Common myeloid progenitor, CD34-positive (primary cell): ENCODE measurements around the gene TMEM109.

ENCODE experiments used
- CTCF ChIA-PET: fragments of 350-600 bp; sonication (Branson Sonifier 250); formaldehyde crosslinking; loops from one replicate; lab custom pipeline; 2021; ENCODE audit warnings: antibody characterized with exemption; lab: Charles Lee
- POLR2A ChIA-PET: fragments of 350-600 bp; sonication (Branson Sonifier 250); formaldehyde crosslinking; loops from one replicate; lab custom pipeline; 2021; ENCODE audit warnings: antibody characterized with exemption; lab: Charles Lee
- DNase-seq, 3 donors: peaks; one replicate each; pipeline versions ENCODE4 v3.0.0 to v3.0.0-alpha.2; 2013
- H3K27ac ChIP-seq, 2 experiments: 1 replicate in 1 of 2; 2 replicates in 1 of 2; pipeline ENCODE4 v1.7.0; 2013; ENCODE audit warnings: inconsistent platforms in 2 of 2, low read length in 2 of 2, mild to moderate bottlenecking in 2 of 2, low read depth in 1 of 2, moderate library complexity in 1 of 2; ENCODE audit not compliant: severe bottlenecking in 2 of 2, insufficient read depth in 1 of 2, poor library complexity in 1 of 2
- H3K27me3 ChIP-seq, 5 experiments: replicated peaks in 2 of 5; 1 replicate in 3 of 5; 2 replicates in 2 of 5; pipeline versions ENCODE4 v1.6.1 to v1.7.0; 2013; ENCODE audit warnings: low read length in 4 of 5, mild to moderate bottlenecking in 2 of 5, moderate library complexity in 2 of 5, inconsistent platforms in 1 of 5; ENCODE audit not compliant: insufficient read depth in 5 of 5, control insufficient read depth in 4 of 5
- H3K36me3 ChIP-seq, 4 experiments: 1 replicate in 2 of 4; 2 replicates in 2 of 4; pipeline versions ENCODE4 v1.6.1 to v1.7.0; 2013; ENCODE audit warnings: low read length in 3 of 4, control low read depth in 1 of 4, mild to moderate bottlenecking in 1 of 4; ENCODE audit not compliant: control insufficient read depth in 4 of 4, insufficient read depth in 4 of 4
- H3K4me1 ChIP-seq, 4 experiments: 1 replicate in 3 of 4; 2 replicates in 1 of 4; pipeline versions ENCODE4 v1.6.1 to v1.7.1; 2013; ENCODE audit warnings: low read length in 3 of 4, mild to moderate bottlenecking in 3 of 4, control low read depth in 1 of 4, inconsistent platforms in 1 of 4, moderate library complexity in 1 of 4; ENCODE audit not compliant: control insufficient read depth in 4 of 4, insufficient read depth in 4 of 4; ENCODE audit errors: control extremely low read depth in 1 of 4
- H3K4me3 ChIP-seq, 7 experiments: 1 replicate in 4 of 7; 2 replicates in 3 of 7; pipeline versions ENCODE4 v1.5.1 to v1.7.0; 2013; ENCODE audit warnings: mild to moderate bottlenecking in 7 of 7, low read length in 6 of 7, moderate library complexity in 6 of 7, inconsistent platforms in 2 of 7, low read depth in 2 of 7, control low read depth in 1 of 7; ENCODE audit not compliant: insufficient read depth in 4 of 7, control insufficient read depth in 1 of 7; ENCODE audit errors: extremely low read depth in 1 of 7
- H3K9me3 ChIP-seq, 5 experiments: 1 replicate in 4 of 5; 2 replicates in 1 of 5; pipeline versions ENCODE4 v1.6.1 to v1.7.1; 2013; ENCODE audit warnings: low read length in 4 of 5, mild to moderate bottlenecking in 2 of 5, inconsistent platforms in 1 of 5, low read depth in 1 of 5, moderate library complexity in 1 of 5; ENCODE audit not compliant: control insufficient read depth in 4 of 5, insufficient read depth in 2 of 5; ENCODE audit errors: control extremely low read depth in 1 of 5
- WGBS: methylation state at CpG from one replicate; pipeline ENCODE4 v1.1.5; 2013; ENCODE audit not compliant: insufficient coverage; 5-methylcytosine and 5-hydroxymethylcytosine counted together

The TMEM109 gene

DNA sequence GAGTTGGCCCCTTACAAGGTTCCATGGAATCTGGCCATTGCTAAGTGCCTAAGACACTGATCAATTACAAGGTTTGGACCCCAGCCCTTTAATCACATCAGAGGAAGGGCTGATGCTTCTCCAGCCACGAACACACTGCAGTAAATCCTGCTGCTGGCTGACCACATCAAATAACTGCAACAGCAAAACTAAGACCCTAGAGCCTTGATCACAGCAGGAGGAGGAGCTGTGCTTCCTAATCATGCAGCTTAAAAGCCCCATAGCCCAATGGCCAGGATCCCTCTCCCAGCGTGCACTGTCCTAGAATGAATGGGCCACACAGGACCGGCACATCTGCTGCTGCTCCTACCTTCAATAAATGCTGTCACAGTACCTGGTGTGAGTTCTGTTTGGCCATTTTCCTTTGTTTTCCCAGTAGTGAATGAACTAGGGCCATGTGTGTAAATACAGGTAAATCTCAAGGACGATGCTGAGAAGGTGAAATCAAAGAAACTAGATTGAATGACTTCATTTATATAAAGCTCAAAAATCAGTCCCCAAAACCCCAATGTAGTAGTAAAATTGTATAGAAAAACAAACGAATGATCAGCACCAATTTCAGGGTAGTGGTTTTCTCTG is 33.9 kb upstream of the TMEM109 start:
- Histone ChIP-seq H3K27me3 (no peaks in the 10 kb centered on the region), H3K4me1 (no peaks in the 10 kb centered on the region), H3K4me3 (no peak overlapping the region), H3K27ac (no peak overlapping the region), H3K9me3 (no peaks in the 10 kb centered on the region), H3K36me3 (peaks cover 0 to 12% (median 3%) of the 10 kb centered on the region in 4 experiments)
- no peak for DNase-seq
- POLR2A ChIA-PET, result no interaction called here
- WGBS, result 87% methylated on average over 3 of the region's 5 CpGs
- CTCF ChIA-PET, result interaction anchor here (14.2 kb wide), 1 partner anchor 51 kb away, joined by 422 read pairs; no protein-coding TSS in a partner anchor

DNA sequence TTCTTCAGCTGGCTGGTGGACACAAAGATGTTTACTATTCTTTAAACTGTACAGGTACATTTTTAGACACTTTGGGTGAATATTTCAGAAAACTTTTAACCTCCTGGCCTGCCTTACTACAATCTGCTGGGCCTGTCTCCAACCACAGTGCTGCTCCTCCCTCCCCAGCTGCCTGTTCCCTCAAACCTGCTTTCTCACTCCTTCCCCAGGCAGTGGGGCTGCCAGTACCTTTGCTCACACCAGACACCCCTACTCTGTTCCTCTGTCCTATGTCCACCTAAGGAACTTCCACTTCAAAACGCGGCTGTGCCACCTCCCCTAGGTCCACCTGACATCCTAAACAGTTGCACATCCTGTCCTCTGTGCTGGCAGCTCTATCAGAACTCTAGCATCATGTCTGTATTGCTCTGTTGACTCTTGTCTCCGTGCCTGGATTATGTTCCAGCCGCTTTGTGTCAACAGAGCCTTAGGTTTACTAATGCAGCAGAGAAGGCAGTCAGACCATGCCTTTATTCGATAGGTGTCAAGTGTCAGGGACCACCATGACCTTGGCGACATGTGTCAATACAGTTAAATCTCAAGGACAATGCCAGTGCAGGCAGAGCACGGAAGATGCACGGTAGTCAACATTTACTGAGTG is 33.2 kb upstream of the TMEM109 start:
- no peak for DNase-seq
- CTCF ChIA-PET, result interaction anchor here (14.2 kb wide), 1 partner anchor 52 kb away, joined by 422 read pairs; no protein-coding TSS in a partner anchor
- POLR2A ChIA-PET, result no interaction called here

DNA sequence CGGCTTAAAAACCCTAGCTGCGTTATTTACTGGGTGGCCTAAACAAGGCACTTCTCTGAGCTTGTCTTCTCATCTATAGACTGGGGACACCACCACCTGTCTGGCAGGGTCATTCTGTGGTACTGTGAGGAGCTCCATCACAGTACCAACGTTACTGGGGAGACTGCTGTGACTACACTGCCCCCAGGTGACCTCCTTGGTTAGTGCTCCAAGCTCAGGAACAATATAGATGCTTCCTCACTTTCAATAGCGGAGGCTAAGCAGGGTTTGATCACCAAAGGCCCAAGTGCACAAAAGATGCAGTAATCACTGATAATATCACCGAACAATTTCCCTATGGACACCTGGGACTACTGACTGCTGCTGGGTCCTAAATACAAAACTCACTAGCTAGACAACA is 26.4 kb upstream of the TMEM109 start:
- no peaks in the 10 kb centered on the region for H3K9me3 ChIP-seq
- peaks cover 0 to 31% (median 18%) of the 10 kb centered on the region in 4 experiments for H3K4me1 ChIP-seq
- ChIA-PET CTCF (interaction anchor here (0.7 to 14.2 kb wide), 26 partner anchors 11 to 134 kb away, joined by 3 to 422 read pairs (median 6); partner anchors contain the start of genes PRPF19, PTGDR2 and ZP1), POLR2A (interaction anchor here (1.2 kb wide), 1 partner anchor 57 kb away, joined by 7 read pairs; no protein-coding TSS in a partner anchor)
- H3K36me3 ChIP-seq, result peaks cover 0 to 30% (median 2%) of the 10 kb centered on the region in 4 experiments
- H3K27me3 ChIP-seq, result no peaks in the 10 kb centered on the region
- H3K27ac ChIP-seq, result no peak overlapping the region
- WGBS, result 55% methylated on average over 5 of the region's 5 CpGs
- DNase-seq, result peak; percentile 70 to 84 (median 81)
- H3K4me3 ChIP-seq, result no peak overlapping the region

More for the DNA sequence above, 33.2 kb upstream of the TMEM109 start:
- H3K27me3 ChIP-seq, result no peaks in the 10 kb centered on the region
- 96% methylated on average over 8 of the region's 8 CpGs for WGBS
- no peak overlapping the region for H3K27ac ChIP-seq
- H3K4me1 ChIP-seq, result no peaks in the 10 kb centered on the region
- H3K36me3 ChIP-seq, result peaks cover 0 to 8% (median 3%) of the 10 kb centered on the region in 4 experiments
- no peak overlapping the region for H3K4me3 ChIP-seq
- no peaks in the 10 kb centered on the region for H3K9me3 ChIP-seq

DNA sequence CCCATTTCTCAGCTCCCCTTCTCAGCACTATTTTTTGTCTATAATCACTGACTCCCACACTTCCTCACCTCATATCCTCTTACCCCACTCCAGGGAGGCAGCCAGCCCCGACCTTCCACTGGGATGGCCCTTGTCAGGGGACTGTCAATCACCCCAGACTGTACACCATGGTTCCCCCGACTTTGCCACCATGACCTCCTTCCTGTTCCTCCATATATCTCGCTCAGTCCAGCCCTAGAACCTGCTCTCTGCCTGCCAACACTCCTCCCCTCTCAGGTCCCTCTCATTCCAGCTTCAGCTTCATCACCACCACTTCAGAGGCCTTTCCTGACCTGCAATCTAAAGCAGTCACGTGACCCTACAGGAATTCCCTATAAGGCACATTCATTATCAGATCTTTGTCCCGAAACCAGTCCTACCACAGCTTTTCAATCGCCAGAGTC is 24.1 kb upstream of the TMEM109 start:
- peaks cover 0 to 34% (median 18%) of the 10 kb centered on the region in 4 experiments for H3K4me1 ChIP-seq
- H3K27me3 ChIP-seq, result no peaks in the 10 kb centered on the region
- POLR2A ChIA-PET, result no interaction called here
- DNase-seq, result peak in 1 of 3 donors; percentile 14
- H3K4me3 ChIP-seq, result no peak overlapping the region
- no peaks in the 10 kb centered on the region for H3K9me3 ChIP-seq
- H3K27ac ChIP-seq, result peak overlapping the region; percentile 20 to 23
- CTCF ChIA-PET, result interaction anchor here (1.1 to 14.2 kb wide), 9 partner anchors 8 to 116 kb away, joined by 3 to 422 read pairs (median 7); partner anchors contain the start of genes PRPF19 and ZP1
- H3K36me3 ChIP-seq, result peaks cover 3 to 46% (median 16%) of the 10 kb centered on the region in 4 experiments
- WGBS, result 23% methylated on average over 6 of the region's 6 CpGs

DNA sequence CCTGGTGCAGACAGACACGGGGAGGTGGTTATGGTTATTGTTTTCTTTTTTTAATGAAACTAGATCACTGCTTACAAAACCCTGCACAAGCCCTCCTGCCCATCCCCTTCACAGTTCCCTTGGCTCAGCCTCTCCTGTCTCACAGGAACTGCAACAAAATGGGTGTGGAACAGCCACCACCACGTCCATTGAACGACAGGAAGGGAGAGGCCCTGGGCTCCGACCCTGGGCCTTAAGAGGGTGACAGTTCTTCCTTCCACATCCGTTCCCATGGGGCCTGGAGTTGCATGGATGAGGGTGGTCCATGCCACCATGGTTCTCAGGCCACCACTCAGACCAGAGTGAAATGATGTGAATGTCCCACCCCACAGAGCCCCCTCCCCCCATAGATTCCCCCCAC is 23.3 kb upstream of the TMEM109 start:
- WGBS, result 0% methylated on average over 2 of the region's 5 CpGs
- Histone ChIP-seq H3K27ac (peak overlapping the region in 1 of 2 experiments; percentile 43), H3K36me3 (peaks cover 6 to 53% (median 24%) of the 10 kb centered on the region in 4 experiments), H3K4me1 (peaks cover 0 to 34% (median 18%) of the 10 kb centered on the region in 4 experiments), H3K4me3 (no peak overlapping the region), H3K9me3 (no peaks in the 10 kb centered on the region), H3K27me3 (no peaks in the 10 kb centered on the region)
- ChIA-PET CTCF (interaction anchor here (1.2 to 14.2 kb wide), 6 partner anchors 8 to 117 kb away, joined by 3 to 422 read pairs (median 65); partner anchors contain the start of gene PRPF19), POLR2A (interaction anchor here (1.0 to 1.2 kb wide), 2 partner anchors 8 to 16 kb away, joined by 3 read pairs; partner anchors contain the start of gene PRPF19)
- DNase-seq, result peak in 1 of 3 donors; percentile 26

DNA sequence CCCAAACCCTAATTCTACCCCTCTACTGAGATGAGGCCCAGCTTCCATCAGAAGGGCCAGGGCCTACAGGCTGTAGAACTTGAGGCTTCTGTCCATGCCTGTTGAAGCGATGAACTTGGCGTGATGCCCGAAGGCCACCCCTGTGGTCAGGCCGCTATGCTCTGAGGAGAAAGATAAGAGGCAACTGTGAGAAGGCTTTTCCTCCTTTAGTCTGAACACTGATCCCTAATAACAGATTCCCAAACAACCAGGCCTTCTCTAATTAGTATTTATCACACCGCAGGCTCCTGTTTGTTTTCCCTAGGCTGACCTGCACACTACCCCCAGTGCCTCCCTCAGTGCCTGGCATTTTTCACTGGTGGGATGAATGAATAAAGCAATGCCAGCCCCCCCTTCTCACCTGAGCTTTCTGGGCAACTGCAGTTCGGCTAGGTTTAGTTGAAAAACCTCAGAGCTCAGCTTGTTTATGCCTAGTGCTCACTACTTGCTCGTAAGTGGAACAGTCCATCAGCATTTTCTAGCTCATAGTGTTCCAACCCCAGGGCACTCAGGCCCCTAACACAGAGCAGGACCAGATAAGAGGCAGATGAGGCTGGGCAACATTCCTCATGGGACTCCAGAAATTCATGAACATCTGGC is 22.7 kb upstream of the TMEM109 start:
- 17% methylated on average over 3 of the region's 7 CpGs for WGBS
- DNase-seq, result peak; percentile 64 to 80 (median 75)
- Histone ChIP-seq H3K9me3 (no peaks in the 10 kb centered on the region), H3K4me3 (peak overlapping the region in 1 of 7 experiments; percentile 17), H3K4me1 (peaks cover 0 to 34% (median 18%) of the 10 kb centered on the region in 4 experiments), H3K27ac (peak overlapping the region; percentile 46 to 77), H3K27me3 (no peaks in the 10 kb centered on the region), H3K36me3 (peaks cover 6 to 58% (median 27%) of the 10 kb centered on the region in 4 experiments)
- POLR2A ChIA-PET, result interaction anchor here (0.7 to 1.2 kb wide), 3 partner anchors 8 to 69 kb away, joined by 3 read pairs; partner anchors contain the start of gene PRPF19
- CTCF ChIA-PET, result interaction anchor here (0.9 to 14.2 kb wide), 7 partner anchors 7 to 117 kb away, joined by 3 to 422 read pairs (median 62); partner anchors contain the start of gene PRPF19
